HG03575 (cell line): ENCODE data around the gene MTERF4.
"Not testable (repeated sequence)": the region's sequence is repeated elsewhere in the genome, so short reads cannot be mapped to it uniquely, and the experiment has no call there.

ENCODE experiments used
- ATAC-seq: cut with Tn5 transposase; IDR thresholded peaks from one replicate; pipeline ENCODE4 v1.9.1; 2021; ENCODE audit not compliant: unreplicated experiment, insufficient number of reproducible peaks, low FRiP score; ENCODE audit errors: extremely low read depth

MTERF4 gene

GRCh38 chr2:241115361-241115760, 13.3 kb upstream of the MTERF4 start:
- ATAC-seq, result no peak

DNA sequence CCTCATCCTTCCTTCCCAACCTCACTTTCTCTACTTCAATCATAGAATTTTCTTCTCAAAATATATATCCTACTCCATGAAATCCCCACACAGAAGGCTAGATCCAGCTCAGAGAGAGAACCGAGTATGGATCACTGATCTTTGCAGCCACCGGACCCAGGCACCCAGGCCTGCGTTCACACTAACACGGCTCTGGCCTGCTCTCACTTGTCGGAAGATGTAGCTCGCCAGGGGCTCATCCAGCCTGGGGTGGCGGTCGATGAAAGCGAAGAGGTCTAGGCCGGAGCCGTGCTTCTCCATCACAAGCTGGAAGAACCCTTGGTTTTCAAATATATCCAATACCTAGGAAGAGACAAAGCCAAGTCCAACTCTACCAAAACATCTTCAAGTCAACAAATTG, 12.7 kb upstream of the MTERF4 start:
- ATAC-seq, result no peak

GRCh38 chr2:241112592-241112991, 10.5 kb upstream of the MTERF4 start:
- no peak for ATAC-seq

- ATAC-seq, result no peak
Measured at GRCh38 chr2:241112046-241112445, 10.0 kb upstream of the MTERF4 start.

- ATAC-seq, result no peak
Measured at GRCh38 chr2:241111440-241111805, 9.3 kb upstream of the MTERF4 start.

DNA sequence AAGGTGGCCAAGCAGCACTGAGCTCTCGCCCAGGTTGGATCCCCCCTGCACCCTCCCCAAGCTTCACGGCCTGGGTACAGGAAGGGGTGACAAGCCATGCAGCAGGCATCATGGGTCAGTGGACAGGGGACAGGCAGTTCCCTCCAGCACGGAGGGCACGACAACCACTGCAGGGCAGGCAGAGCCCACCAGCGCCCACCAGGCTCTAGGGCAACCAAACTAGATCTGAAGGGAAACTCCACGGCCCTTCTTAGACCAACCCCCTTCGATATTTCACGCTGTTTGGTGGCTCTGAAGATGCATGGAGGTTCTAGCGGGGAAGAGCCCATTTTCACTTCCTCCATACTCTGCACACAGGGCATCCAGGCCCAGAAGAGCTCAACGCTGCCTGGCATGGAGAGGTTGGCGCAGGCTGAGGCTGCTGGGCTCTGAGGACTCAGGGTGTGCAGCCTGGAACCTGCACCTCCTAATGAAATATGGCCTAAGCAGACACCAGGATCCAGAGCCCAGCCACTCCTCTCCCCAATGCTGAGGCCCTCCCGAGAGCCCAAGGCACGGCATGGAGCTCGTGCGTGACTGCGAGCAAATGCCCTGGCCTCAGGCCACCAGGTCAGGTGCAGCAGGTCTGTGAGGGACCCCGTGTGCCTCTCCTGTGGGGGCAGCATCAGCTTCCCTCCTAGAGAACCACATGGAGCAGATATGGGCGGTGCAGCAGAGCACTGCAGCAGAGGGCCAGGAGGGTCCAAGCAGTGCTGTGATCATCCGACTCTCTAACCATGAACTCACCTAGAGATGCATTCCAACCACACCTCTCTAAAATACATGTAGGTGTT, 8.7 kb upstream of the MTERF4 start:
- ATAC-seq, result no peak

DNA sequence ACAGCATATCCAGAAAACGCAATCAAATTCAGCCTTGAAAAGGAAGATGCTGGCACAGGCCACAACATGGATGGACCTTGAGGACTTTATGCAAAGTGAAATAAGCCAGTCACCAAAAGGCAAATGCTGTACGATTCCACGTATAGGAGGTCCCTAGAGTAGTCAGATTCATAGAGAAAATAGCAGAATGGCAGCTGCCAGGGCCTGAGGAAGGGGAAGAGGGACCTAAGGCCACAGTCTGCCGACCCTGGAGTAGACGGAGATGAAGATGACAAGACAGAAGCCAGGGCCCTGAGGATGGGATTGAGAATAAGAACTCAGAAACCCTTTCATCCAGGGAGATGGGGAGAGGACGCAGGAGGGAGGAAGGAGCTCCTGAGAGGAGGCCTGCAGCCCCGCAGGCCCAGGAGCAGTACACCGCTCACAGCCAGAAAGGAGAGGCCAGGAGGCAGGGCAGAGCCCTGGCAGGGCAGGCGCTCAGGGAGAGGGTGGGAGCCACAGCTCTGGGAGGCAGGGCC, 8.1 kb upstream of the MTERF4 start:
- ATAC-seq, result no peak

GRCh38 chr2:241109210-241110088, 7.4 kb upstream of the MTERF4 start:
- ATAC-seq, result no peak

DNA sequence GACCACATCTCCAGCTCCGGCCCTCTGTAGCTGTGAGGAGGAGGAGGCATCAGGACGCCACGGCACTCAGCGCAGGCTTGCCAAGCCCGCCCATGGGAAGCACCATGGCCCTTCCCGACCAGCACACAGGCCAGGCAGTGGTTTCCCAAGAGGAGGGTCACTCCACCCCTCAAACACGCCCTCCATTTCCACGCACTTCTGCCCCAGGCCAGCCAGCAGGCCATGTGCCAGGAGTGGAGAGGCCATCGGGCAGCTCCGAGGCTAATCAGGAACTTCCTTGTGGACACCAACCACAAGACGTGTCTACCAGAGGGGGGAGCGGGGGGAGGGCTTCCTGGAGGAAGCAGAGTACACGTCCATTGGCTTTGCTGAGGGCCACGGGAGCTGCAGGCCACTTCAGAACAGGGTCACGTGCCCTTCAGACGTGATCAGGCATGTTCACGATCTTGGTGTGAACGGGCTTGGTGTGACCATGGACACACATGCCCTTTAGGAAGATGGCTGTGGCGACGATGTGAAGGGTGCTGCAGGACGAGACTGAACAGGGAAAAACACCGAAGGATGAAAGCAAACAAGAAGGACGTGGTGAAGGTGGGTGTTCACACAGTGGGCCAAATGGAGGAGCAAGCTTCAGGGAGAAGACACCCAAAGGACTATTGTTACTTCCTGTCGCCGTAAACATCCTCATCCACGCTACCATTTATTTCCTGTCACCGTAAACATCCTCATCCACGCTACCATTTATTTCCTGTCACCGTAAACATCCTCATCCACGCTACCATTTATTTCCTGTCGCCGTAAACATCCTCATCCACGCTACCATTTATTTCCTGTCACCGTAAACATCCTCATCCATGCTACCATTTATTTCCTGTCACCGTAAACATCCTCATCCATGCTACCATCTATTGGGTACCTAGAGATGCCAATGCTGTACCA, 6.5 kb upstream of the MTERF4 start:
- ATAC-seq, result no peak

DNA sequence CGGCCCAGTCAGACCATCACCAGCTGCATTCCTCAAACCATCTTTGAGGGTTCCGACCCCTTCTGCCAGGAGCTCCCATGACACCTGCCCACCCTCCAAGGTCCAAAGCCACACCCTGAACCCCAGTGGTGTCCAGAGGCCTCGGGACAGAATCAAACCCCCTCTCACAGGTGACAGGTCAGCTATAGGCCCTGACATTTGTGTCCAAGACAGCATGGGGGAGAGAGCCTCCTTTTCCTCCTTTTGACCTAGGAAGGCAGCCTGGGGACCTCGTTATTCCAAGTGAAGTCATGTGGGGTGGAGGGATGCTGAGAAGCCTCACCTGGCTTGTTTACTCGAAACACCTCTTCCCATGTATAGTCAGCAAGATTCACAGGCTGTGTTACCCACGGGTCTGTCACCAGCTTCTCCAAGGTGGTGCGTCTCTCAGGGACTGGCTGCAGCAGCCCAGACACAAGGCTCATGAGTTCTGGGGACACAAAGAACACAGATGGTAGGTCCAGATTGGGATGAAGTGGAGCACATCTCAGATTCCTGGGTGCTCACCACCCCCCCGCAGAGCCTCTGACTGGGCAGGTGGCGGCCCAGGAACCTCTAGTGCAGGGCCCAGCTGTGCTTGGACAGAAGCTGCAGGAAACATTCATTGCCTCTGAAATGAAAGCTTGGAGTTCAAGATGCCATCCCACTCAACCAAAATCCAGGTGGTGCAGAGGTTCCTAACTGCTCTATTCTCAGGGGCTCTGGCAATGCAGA, 5.1 kb upstream of the MTERF4 start:
- no peak for ATAC-seq

DNA sequence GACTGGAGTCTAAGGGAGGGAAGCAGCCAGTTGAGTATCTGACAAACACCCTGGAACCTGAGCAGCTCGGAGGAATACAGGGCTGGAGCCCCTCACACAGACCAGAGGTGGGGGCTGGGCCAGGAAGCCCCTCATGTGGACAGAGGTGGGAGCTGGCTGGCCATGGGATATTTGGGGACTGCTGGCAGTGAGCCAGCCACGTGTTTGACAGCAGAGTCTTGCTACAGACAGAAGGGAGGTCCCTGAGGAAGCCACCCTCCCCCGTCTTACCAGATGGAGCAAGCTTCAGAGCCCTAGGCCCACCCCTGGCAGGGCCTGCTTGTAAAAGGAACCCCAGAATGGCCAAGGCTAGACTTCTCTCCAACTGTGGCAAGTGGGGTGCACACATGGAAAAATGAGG, 3.6 kb upstream of the MTERF4 start:
- no peak for ATAC-seq

DNA sequence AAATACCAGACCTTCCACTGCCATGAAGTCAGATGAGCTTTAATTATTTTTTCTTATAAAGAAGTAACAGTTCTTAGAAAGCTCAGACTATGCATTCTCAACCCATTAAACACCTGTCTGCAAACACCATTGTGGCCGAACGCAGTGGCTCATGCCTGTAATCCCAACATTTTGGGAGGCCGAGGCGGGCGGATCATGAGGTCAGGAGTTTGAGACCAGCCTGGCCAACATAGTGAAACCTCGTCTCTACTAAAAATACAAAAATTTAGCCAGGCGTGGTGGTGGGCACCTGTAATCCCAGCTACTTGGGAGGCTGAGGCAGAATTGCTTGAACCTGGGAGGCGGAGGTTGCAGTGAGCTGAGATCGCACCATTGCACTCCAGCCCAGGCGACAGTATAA, 2.5 kb upstream of the MTERF4 start:
- ATAC-seq, result not testable (repeated sequence)

GRCh38 chr2:241103176-241103595, 1.1 kb upstream of the MTERF4 start:
- ATAC-seq, result no peak

DNA sequence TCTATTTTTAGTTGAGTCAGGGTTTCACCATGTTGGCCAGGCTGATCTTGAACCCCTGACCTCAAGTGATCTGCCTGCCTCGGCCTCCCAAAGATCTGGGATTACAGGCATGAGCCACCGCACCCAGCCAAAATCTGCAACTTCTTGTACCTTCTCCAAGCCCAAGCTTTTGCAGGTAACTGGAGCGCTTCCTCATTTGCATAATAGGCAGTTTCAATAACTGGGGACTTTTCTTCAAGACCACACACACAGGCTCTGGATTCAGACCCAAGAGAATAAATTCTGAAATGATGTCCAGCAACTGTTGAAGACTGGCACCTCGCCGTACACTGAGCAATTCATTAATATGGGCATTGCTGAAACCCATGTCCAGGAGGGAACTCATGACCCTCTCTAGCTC, 2.8 kb downstream of the MTERF4 start:
- no peak for ATAC-seq

DNA sequence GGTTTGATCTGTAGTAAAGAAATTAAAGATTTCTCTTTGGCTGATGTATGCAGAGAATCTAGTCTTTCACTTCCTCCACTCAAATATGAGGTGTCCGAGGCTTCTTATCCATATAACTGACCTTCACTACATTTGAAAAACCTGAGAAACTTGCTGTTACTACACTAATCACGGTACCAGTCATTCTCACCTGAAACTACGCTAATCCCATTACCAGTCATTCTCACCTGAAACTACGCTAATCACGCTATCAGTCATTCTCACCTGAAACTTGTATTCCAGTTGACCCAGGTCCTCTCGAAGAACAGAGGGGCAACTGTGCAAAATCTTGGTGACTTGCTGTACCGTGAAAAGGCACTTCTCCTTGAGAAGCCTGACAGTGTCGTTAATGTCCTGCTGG, 5.1 kb downstream of the MTERF4 start:
- no peak for ATAC-seq

DNA sequence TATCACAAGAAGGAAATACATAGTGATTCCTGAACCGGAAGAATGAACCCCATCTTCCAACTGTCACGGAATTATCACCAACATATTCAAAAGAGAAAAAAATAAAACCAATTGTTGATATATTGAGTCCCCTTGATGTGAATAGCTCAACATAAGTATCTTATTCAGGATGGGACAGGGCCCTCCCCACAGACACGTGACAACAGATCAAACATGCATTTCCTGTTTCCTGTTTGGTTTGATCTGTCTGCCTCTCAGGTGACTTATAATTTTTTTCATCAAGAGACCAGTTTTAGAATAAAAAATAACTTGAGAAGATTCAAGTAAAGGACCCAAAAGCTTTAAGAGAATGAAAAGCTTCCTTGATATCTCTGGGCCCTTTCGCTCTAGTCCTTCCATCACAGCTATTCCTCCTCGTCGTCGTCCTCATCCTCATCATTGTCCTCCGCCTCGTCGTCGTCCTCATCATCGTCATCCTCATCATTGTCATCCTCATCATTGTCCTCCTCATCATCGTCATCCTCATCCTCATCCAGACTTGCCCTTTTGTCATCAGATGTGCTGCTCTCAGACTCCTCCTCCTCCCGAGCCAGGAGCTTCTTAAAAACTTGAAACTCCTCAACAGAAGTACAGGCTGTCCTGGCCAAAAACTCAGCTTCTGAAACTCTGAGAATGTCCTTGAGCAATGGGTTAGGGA, 6.3 kb downstream of the MTERF4 start:
- ATAC-seq, result no peak

GRCh38 chr2:241094924-241095420, 7.1 kb downstream of the MTERF4 start:
- ATAC-seq, result no peak

- no peak for ATAC-seq
Measured at GRCh38 chr2:241094172-241094571, 7.9 kb downstream of the MTERF4 start.
